ENCODE data around the gene TTC6. TPM values are rescaled to one million over a fixed set of nuclear protein-coding genes. Genes with fewer than 3 reads are reported as not detected.

The TTC6 gene
- polyA plus RNA-seq, 10 donors, result 0.04 to 0.39 (median 0.19) TPM; not detected in 2

- DNase-seq, result no peak
Observed at GRCh38 chr14:37623971-37624370, 28.5 kb downstream of the TTC6 start.

GRCh38 chr14:37625597-37626595 lies 30.5 kb downstream of the TTC6 start:
- no peak for DNase-seq

GRCh38 chr14:37637341-37637740 lies 41.9 kb downstream of the TTC6 start:
- DNase-seq, result no peak

DNA sequence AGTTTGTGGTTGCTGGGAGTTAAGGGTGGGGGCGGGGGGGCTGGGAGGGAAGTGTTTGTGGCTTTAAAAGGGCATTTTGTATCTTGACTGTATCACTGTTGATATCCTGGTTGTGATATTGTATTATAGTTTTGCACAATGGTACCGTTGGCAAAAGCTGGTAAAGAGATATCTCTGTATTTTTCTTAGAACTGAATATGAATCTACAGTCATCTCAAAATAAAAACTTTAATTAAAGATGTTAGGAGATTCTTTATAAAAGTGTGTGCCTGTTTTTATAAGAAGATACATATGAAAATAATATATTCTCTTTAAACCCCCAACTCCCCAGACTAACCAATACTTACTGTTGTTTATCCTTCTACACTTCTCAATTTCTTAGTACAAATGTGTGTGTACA lies 43.2 kb downstream of the TTC6 start:
- no peak for DNase-seq

- DNase-seq, result no peak
Observed at GRCh38 chr14:37641117-37641516, 45.7 kb downstream of the TTC6 start.

GRCh38 chr14:37642125-37642524 lies 46.7 kb downstream of the TTC6 start:
- no peak for DNase-seq

GRCh38 chr14:37643701-37644100 lies 48.3 kb downstream of the TTC6 start:
- no peak for DNase-seq

Other genes with a start within 250 kb of the TTC6 start
- gene FOXA1, start 380 bp upstream of the TTC6 start, polyA plus RNA-seq (ENCODE audit: insufficient read length in 10 of 10), result under 1 TPM in 9 of 10 donors, not detected in 1; 0.07 to 0.29 (median 0.18) TPM

Measured in muscle of back (tissue), 11 donors.